Measurements from ENCODE around the gene NRARP.
A peak's percentile ranks its signal among the peaks of the same experiment; 100 is the strongest.

Gene NRARP

GRCh38 chr9:137299203-137299565 lies 2.9 kb downstream of the NRARP start:
- DNase-seq (ENCODE audit: low read depth in 3 of 3, low spot score in 1 of 3), result no peak

- no peak for DNase-seq (ENCODE audit: low read depth in 3 of 3, low spot score in 1 of 3)
These were observed 3.5 kb downstream of the NRARP start for GRCh38 chr9:137298401-137299202.

GRCh38 chr9:137297966-137298365 lies 4.1 kb downstream of the NRARP start:
- DNase-seq (ENCODE audit: low read depth in 3 of 3, low spot score in 1 of 3), result no peak

- no peak for DNase-seq (ENCODE audit: low read depth in 3 of 3, low spot score in 1 of 3)
These were observed 5.1 kb downstream of the NRARP start for GRCh38 chr9:137296670-137297664.

- DNase-seq (ENCODE audit: low read depth in 3 of 3, low spot score in 1 of 3), result no peak
These were observed 6.0 kb downstream of the NRARP start for GRCh38 chr9:137295849-137296669.

- DNase-seq (ENCODE audit: low read depth in 3 of 3, low spot score in 1 of 3), result peak in 1 of 3 donors; percentile 51
These were observed 6.7 kb downstream of the NRARP start for GRCh38 chr9:137295238-137295811.

- DNase-seq (ENCODE audit: low read depth in 3 of 3, low spot score in 1 of 3), result no peak
These were observed 7.3 kb downstream of the NRARP start for GRCh38 chr9:137294681-137295237.

- DNase-seq (ENCODE audit: low read depth in 3 of 3, low spot score in 1 of 3), result no peak
These were observed 7.9 kb downstream of the NRARP start for GRCh38 chr9:137294091-137294680.

- no peak for DNase-seq (ENCODE audit: low read depth in 3 of 3, low spot score in 1 of 3)
These were observed 8.5 kb downstream of the NRARP start for GRCh38 chr9:137293482-137294090.

- DNase-seq (ENCODE audit: low read depth in 3 of 3, low spot score in 1 of 3), result no peak
These were observed 9.0 kb downstream of the NRARP start for GRCh38 chr9:137293094-137293481.

- DNase-seq (ENCODE audit: low read depth in 3 of 3, low spot score in 1 of 3), result no peak
These were observed 15.1 kb downstream of the NRARP start for GRCh38 chr9:137286975-137287383.

GRCh38 chr9:137281345-137282116 lies 20.5 kb downstream of the NRARP start:
- no peak for DNase-seq (ENCODE audit: low read depth in 3 of 3, low spot score in 1 of 3)

- no peak for DNase-seq (ENCODE audit: low read depth in 3 of 3, low spot score in 1 of 3)
These were observed 21.4 kb downstream of the NRARP start for GRCh38 chr9:137280474-137281344.

- DNase-seq (ENCODE audit: low read depth in 3 of 3, low spot score in 1 of 3), result no peak
These were observed 22.2 kb downstream of the NRARP start for GRCh38 chr9:137279741-137280473.

GRCh38 chr9:137278721-137279711 lies 23.1 kb downstream of the NRARP start:
- no peak for DNase-seq (ENCODE audit: low read depth in 3 of 3, low spot score in 1 of 3)

- DNase-seq (ENCODE audit: low read depth in 3 of 3, low spot score in 1 of 3), result no peak
These were observed 23.9 kb downstream of the NRARP start for GRCh38 chr9:137278061-137278701.
